Adrenal gland (tissue), 12 donors: Measurements from ENCODE around the gene EMC8. TPM values are rescaled to one million over a fixed set of nuclear protein-coding genes. Genes with fewer than 3 reads are reported as not detected.

ENCODE experiments used
- DNase-seq, 7 donors: peaks; one replicate each; pipeline ENCODE4 v3.0.0-alpha.2; 2019 to 2020
- H3K27ac ChIP-seq, 5 donors: fragments of 200-600 bp; sonication (generic) in 4 of 5; 1 replicate in 3 of 5; 2 replicates in 2 of 5; pipeline versions ENCODE4 v1.5.1 to v1.8.0; 2016 to 2020; ENCODE audit warnings: mild to moderate bottlenecking in 1 of 5
- H3K27me3 ChIP-seq: fragments of 200-600 bp; 2 replicates; pipeline ENCODE4 v1.8.0; 2021
- H3K36me3 ChIP-seq, 2 donors: fragments of 200-600 bp; replicated peaks in 1 of 2; 1 replicate in 1 of 2; 2 replicates in 1 of 2; pipeline versions ENCODE4 v1.5.1 to v1.8.0; 2018 to 2022
- H3K4me1 ChIP-seq, 2 donors: fragments of 200-600 bp; replicated peaks in 1 of 2; 1 replicate in 1 of 2; 2 replicates in 1 of 2; pipeline versions ENCODE4 v1.5.1 to v1.8.0; 2018 to 2021
- H3K4me3 ChIP-seq, 4 donors: fragments of 200-600 bp; sonication (generic) in 3 of 4; one replicate each; pipeline ENCODE4 v1.5.1; 2016 to 2018
- H3K9me3 ChIP-seq, 3 donors: fragments of 200-600 bp; sonication (generic) in 1 of 3; replicated peaks in 1 of 3; 1 replicate in 2 of 3; 2 replicates in 1 of 3; pipeline versions ENCODE4 v1.5.1 to v1.8.0; 2016 to 2021
- POLR2A ChIP-seq, 2 donors: fragments of 450-650 bp; IDR thresholded peaks; one replicate each; pipeline ENCODE4 v1.6.1; 2017; ENCODE audit warnings: antibody characterized with exemption in 2 of 2, mild to moderate bottlenecking in 2 of 2, moderate library complexity in 1 of 2
- WGBS, 4 donors: extraction: QIAGEN DNeasy Blood & Tissue Kit in 2 of 4; methylation state at CpG; one replicate each; pipeline versions ENCODE4 v1.1.5 to v1.1.7; 2013 to 2017; 5-methylcytosine and 5-hydroxymethylcytosine counted together
- intact Hi-C, 2 donors: fragments of 100-400 bp; cut with DNase I; formaldehyde crosslinking; loops; one replicate each; pipeline versions ENCODE4 v1.14.1 to v1.15.0; 2022 to 2023
- polyA plus RNA-seq, 3 donors: library from polyadenylated mRNA; stranded (reverse); fragments of 200-250 nt in 2 of 3; fragments of 350-450 nt in 1 of 3; fragmentation: Illumina TruSeq in 1 of 3; extraction: RNeasy Lipid Tissue Mini Kit (QIAGEN cat#74804) in 1 of 3; gene quantifications; one replicate each; pipeline ENCODE4 v1.2.3, GENCODE V29; 2013 to 2014
- total RNA-seq, 9 donors: library from RNA; depleted of rRNA in 4 of 9; stranded (reverse); fragments of >200 nt in 4 of 9; fragments of 120-200 nt in 1 of 9; fragmentation: NEBNext Ultra II Directional in 1 of 9; extraction: Animal tissue kit (Norgen Biotek cat#: 25700) in 1 of 9; gene quantifications; one replicate each; pipeline versions ENCODE4 v1.1.0 to v1.2.4, GENCODE V29; 2013 to 2023
- TF ChIP-seq, protein P1 (sequence below), 6 experiments: fragments of 450-650 bp in 4 of 6; fragments of 200-600 bp in 2 of 6; sonication (generic) in 1 of 6; IDR thresholded peaks; 1 replicate in 5 of 6; 2 replicates in 1 of 6; pipeline versions ENCODE4 v1.5.1 to v1.8.0; 2016 to 2021; ENCODE audit warnings: antibody characterized with exemption in 6 of 6, mild to moderate bottlenecking in 2 of 6, moderate library complexity in 1 of 6
- donor health status: healthy with polysubstance abuse.
- donor health status: Bipolar disorder and iron deficiency.
- donor health status: DM: yes; HTN: yes; CAD: no.
- donor health status: DM: no; HTN: no; CAD: no.
- donor health status: DM: no; HTN: no; CAD: no.
- donor health status: DM: yes; HTN: yes; CAD: no.

EMC8 gene
- total and polyA plus RNA-seq, 12 donors, result 10.7 to 53.8 (median 24.1) TPM

- TF ChIP-seq, protein P1, sequence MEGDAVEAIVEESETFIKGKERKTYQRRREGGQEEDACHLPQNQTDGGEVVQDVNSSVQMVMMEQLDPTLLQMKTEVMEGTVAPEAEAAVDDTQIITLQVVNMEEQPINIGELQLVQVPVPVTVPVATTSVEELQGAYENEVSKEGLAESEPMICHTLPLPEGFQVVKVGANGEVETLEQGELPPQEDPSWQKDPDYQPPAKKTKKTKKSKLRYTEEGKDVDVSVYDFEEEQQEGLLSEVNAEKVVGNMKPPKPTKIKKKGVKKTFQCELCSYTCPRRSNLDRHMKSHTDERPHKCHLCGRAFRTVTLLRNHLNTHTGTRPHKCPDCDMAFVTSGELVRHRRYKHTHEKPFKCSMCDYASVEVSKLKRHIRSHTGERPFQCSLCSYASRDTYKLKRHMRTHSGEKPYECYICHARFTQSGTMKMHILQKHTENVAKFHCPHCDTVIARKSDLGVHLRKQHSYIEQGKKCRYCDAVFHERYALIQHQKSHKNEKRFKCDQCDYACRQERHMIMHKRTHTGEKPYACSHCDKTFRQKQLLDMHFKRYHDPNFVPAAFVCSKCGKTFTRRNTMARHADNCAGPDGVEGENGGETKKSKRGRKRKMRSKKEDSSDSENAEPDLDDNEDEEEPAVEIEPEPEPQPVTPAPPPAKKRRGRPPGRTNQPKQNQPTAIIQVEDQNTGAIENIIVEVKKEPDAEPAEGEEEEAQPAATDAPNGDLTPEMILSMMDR (IDR thresholded peaks at IDR 0.05), result no peak
- no peak for TF ChIP-seq POLR2A (IDR thresholded peaks at IDR 0.05)
- no peaks in the 10 kb centered on the region for H3K4me1 ChIP-seq
- H3K4me3 ChIP-seq, result no peak overlapping the region
- intact Hi-C loops, result no loop called here
- H3K36me3 ChIP-seq, result no peaks in the 10 kb centered on the region
- H3K27ac ChIP-seq, result no peak overlapping the region
- peaks cover 25% of the 10 kb centered on the region for H3K27me3 ChIP-seq
- no peak for DNase-seq
- 67 to 94% (median 87%) methylated on average over 6 to 10 of the region's 10 CpGs for WGBS, 4 donors
- H3K9me3 ChIP-seq, result no peaks in the 10 kb centered on the region
Measured at GRCh38 chr16:85840801-85841200, 41.5 kb upstream of the EMC8 start.

DNA sequence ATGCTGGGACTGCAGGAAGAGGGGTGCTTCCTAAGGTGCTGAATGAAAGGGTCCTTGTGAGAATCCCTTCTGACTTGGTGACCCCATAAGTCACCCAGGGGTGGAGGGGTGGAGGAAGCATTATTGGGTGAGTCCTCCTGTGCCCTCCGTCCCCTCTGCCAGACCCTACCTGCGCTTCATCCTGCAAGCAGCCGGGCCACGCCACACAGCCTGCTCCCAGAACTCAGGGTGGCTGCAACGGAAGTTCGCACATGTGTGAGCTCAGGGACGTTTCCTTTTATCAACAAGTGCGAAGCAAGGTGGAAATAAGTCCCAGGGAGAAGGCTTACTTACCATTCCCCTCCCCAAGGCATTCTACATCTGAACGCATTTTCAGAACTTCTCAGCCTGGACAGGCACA, 41.1 kb upstream of the EMC8 start:
- Histone ChIP-seq H3K4me1 (no peaks in the 10 kb centered on the region), H3K27ac (no peak overlapping the region), H3K4me3 (no peak overlapping the region), H3K27me3 (peaks cover 29% of the 10 kb centered on the region), H3K9me3 (no peaks in the 10 kb centered on the region), H3K36me3 (no peaks in the 10 kb centered on the region)
- 78 to 86% (median 79%) methylated on average over 8 to 9 of the region's 9 CpGs for WGBS, 4 donors
- DNase-seq, result no peak
- TF ChIP-seq, protein P1 (IDR thresholded peaks at IDR 0.05), result no peak
- no peak for TF ChIP-seq POLR2A (IDR thresholded peaks at IDR 0.05)
- intact Hi-C loops, result no loop called here

DNA sequence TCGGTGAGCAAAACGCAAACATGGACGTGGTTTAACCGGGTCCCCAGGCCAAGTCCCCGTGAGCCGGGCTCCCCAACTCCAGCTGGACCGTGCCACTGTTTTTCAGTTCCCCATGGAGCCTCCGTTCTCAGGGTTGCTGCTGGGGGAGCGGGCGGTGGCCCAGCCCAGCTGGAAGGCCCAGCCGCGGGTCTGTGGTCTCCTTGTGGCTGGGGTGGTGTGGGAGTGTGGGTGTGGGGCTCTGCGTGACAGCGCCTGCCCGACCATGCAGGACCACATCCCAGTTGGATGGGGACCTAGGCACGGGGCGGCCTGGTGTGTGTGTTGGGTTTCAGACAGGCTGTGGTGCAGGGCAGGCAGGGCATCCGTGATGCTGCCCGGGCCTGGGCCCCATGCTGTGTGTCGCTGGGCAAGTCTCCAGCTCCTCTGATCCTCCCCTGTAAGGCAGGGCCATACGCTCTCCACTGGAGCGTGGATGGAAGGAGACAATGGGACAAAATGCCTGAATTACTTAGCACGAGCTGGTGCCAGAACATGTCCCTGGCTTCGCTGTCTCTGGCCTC, 40.4 kb upstream of the EMC8 start:
- DNase-seq, result no peak
- Histone ChIP-seq H3K27me3 (peaks cover 29% of the 10 kb centered on the region), H3K4me1 (no peaks in the 10 kb centered on the region), H3K9me3 (no peaks in the 10 kb centered on the region), H3K27ac (no peak overlapping the region), H3K4me3 (no peak overlapping the region), H3K36me3 (no peaks in the 10 kb centered on the region)
- intact Hi-C loops, result no loop called here
- TF ChIP-seq, protein P1 (IDR thresholded peaks at IDR 0.05), result no peak
- TF ChIP-seq POLR2A (IDR thresholded peaks at IDR 0.05), result no peak
- WGBS, 4 donors, result 76 to 84% (median 81%) methylated on average over 10 to 24 of the region's 24 CpGs

DNA sequence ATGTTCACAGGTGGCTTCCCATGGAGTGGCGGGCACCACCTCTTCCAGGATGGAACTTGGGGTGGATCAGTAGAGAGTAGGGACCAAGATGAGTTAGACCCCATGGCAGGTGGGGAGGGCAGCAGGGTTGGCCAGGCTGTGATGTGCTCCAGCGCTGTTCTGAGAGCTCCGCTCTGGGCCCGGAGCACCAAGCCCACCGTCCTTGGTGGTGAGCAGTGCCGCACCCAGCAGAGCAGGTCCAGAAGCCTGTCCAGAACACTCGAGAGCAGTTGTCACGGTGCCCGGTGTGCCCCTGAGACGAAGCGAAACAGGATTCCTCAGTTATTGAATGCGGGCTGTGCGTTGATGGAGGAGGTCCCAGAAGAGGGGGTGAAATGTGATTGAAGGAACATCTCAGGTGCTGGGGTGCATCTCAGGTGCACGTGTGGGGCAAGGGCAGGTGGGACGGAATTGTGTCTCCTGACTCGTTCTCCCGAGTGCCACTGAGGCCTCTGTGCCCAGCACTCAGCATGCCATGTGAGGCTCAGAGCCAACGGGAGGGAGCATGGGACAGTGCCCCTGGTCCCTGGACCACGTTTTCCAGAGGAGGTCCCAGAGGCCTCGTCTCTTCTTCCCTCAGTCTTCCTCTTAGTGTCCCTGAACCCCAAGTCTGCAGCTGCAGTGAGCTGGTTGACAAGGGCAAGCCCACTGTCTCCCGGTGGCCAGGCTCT, 39.7 kb upstream of the EMC8 start:
- 84 to 90% (median 88%) methylated on average over 15 to 21 of the region's 21 CpGs for WGBS, 4 donors
- H3K4me3 ChIP-seq, result no peak overlapping the region
- H3K36me3 ChIP-seq, result no peaks in the 10 kb centered on the region
- H3K27ac ChIP-seq, result no peak overlapping the region
- peaks cover 29% of the 10 kb centered on the region for H3K27me3 ChIP-seq
- H3K4me1 ChIP-seq, result no peaks in the 10 kb centered on the region
- no peak for DNase-seq
- TF ChIP-seq, protein P1 (IDR thresholded peaks at IDR 0.05), result no peak
- no peak for TF ChIP-seq POLR2A (IDR thresholded peaks at IDR 0.05)
- H3K9me3 ChIP-seq, result no peaks in the 10 kb centered on the region
- intact Hi-C loops, result no loop called here
